ENCODE data around the gene BICC1.

The BICC1 gene

DNA sequence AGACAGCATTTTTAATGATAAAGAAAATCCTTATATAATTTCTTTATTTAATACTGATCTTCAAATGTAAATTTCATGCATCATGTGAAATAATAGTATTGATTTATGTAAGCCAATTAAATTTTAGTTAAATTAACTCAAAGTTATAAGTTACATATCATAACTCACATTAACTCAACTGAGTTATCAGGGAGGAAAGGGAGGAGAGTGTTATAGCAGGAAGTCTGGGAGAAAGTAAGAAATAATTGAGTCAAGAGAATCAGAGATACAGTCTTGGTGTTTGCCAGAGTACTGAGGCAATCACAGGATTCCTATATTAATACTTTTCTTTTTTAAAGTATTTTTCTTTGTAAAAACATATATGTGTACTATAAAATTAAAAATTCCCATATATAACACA lies 4.0 kb downstream of the BICC1 start:
- Histone ChIP-seq H2AFZ (ENCODE audit: low read length) (no peak overlapping the region), H3K4ac (ENCODE audit: low read length) (no peak overlapping the region), H2BK5ac (ENCODE audit: low read length) (no peak overlapping the region), H3K4me1 (ENCODE audit: control insufficient read depth in 2 of 2, insufficient read depth in 1 of 2, low read depth in 1 of 2, low read length in 2 of 2) (peaks cover 8 to 10% of the 10 kb centered on the region in 2 donors), H3K9me3 (replicated peaks in 1 of 2; ENCODE audit: control insufficient read depth in 2 of 2, insufficient read depth in 1 of 2, low read depth in 1 of 2, low read length in 2 of 2) (no peaks in the 10 kb centered on the region), H3K36me3 (replicated peaks in 1 of 2; ENCODE audit: control insufficient read depth in 2 of 2, insufficient read depth in 2 of 2, low read length in 2 of 2) (no peaks in the 10 kb centered on the region), H2BK15ac (ENCODE audit: low read length) (no peak overlapping the region), H3K4me3 (ENCODE audit: low read length in 2 of 2) (no peak overlapping the region), H3K79me1 (ENCODE audit: low read depth, low read length) (no peaks in the 10 kb centered on the region), H2BK120ac (ENCODE audit: low read depth, low read length) (no peak overlapping the region), H3K9ac (ENCODE audit: low read depth, low read length, poor library complexity) (no peak overlapping the region), H4K8ac (ENCODE audit: low read depth, low read length) (no peak overlapping the region), H2BK12ac (ENCODE audit: low read length) (no peak overlapping the region), H3K18ac (ENCODE audit: low read length) (no peak overlapping the region), H2AK5ac (ENCODE audit: low read depth, low read length) (no peak overlapping the region), H3K27me3 (ENCODE audit: control insufficient read depth in 3 of 3, insufficient read depth in 3 of 3, low read depth in 1 of 3, low read length in 3 of 3) (peaks cover 0 to 34% (median 18%) of the 10 kb centered on the region in 3 experiments), H3K4me2 (ENCODE audit: insufficient read depth, low read length, poor library complexity, severe bottlenecking) (no peak overlapping the region), H3K14ac (ENCODE audit: low read length) (no peak overlapping the region), H3K27ac (replicated peaks; ENCODE audit: low read length) (no peak overlapping the region), H4K91ac (ENCODE audit: low read depth, low read length, poor library complexity) (no peak overlapping the region), H3K23ac (ENCODE audit: low read depth, low read length, poor library complexity) (no peak overlapping the region)
- DNase-seq (ENCODE audit: low spot score), result no peak

DNA sequence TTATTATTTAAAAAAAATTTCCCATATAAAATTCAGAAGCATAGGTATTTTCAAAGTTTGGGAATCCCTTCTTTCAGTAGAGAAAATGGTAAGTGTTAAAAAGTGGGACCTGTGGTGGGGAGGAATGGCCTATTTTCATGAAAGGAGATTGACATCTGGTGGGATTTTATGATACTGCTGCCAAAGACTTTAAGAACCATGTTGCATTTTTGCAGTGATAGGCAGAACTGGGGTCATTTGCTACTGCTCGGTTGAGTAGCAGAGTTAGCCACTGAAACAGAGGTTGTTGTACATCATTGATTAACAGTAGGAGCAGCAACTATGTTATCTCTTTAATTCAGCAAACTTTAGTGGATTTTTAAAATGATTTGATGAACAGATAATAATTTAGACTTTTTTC lies 4.4 kb downstream of the BICC1 start:
- Histone ChIP-seq H4K91ac (ENCODE audit: low read depth, low read length, poor library complexity) (no peak overlapping the region), H3K18ac (ENCODE audit: low read length) (no peak overlapping the region), H3K27me3 (ENCODE audit: control insufficient read depth in 3 of 3, insufficient read depth in 3 of 3, low read depth in 1 of 3, low read length in 3 of 3) (peaks cover 0 to 30% (median 16%) of the 10 kb centered on the region in 3 experiments), H3K36me3 (replicated peaks in 1 of 2; ENCODE audit: control insufficient read depth in 2 of 2, insufficient read depth in 2 of 2, low read length in 2 of 2) (no peaks in the 10 kb centered on the region), H2AFZ (ENCODE audit: low read length) (no peak overlapping the region), H4K8ac (ENCODE audit: low read depth, low read length) (no peak overlapping the region), H3K14ac (ENCODE audit: low read length) (no peak overlapping the region), H2AK5ac (ENCODE audit: low read depth, low read length) (no peak overlapping the region), H3K23ac (ENCODE audit: low read depth, low read length, poor library complexity) (no peak overlapping the region), H2BK120ac (ENCODE audit: low read depth, low read length) (no peak overlapping the region), H2BK15ac (ENCODE audit: low read length) (no peak overlapping the region), H3K27ac (replicated peaks; ENCODE audit: low read length) (no peak overlapping the region), H3K4me1 (ENCODE audit: control insufficient read depth in 2 of 2, insufficient read depth in 1 of 2, low read depth in 1 of 2, low read length in 2 of 2) (peaks cover 7 to 10% of the 10 kb centered on the region in 2 donors), H3K9ac (ENCODE audit: low read depth, low read length, poor library complexity) (no peak overlapping the region), H3K4me2 (ENCODE audit: insufficient read depth, low read length, poor library complexity, severe bottlenecking) (no peak overlapping the region), H2BK12ac (ENCODE audit: low read length) (no peak overlapping the region), H3K79me1 (ENCODE audit: low read depth, low read length) (no peaks in the 10 kb centered on the region), H3K4me3 (ENCODE audit: low read length in 2 of 2) (no peak overlapping the region), H3K4ac (ENCODE audit: low read length) (no peak overlapping the region), H3K9me3 (replicated peaks in 1 of 2; ENCODE audit: control insufficient read depth in 2 of 2, insufficient read depth in 1 of 2, low read depth in 1 of 2, low read length in 2 of 2) (no peaks in the 10 kb centered on the region), H2BK5ac (ENCODE audit: low read length) (no peak overlapping the region)
- DNase-seq (ENCODE audit: low spot score), result no peak
- WGBS, 2 donors (ENCODE audit: extremely low coverage in 2 of 2, insufficient read length in 2 of 2, insufficient replicate concordance in 1 of 2), result no CpG with 5 or more reads among the region's 1 CpG

DNA sequence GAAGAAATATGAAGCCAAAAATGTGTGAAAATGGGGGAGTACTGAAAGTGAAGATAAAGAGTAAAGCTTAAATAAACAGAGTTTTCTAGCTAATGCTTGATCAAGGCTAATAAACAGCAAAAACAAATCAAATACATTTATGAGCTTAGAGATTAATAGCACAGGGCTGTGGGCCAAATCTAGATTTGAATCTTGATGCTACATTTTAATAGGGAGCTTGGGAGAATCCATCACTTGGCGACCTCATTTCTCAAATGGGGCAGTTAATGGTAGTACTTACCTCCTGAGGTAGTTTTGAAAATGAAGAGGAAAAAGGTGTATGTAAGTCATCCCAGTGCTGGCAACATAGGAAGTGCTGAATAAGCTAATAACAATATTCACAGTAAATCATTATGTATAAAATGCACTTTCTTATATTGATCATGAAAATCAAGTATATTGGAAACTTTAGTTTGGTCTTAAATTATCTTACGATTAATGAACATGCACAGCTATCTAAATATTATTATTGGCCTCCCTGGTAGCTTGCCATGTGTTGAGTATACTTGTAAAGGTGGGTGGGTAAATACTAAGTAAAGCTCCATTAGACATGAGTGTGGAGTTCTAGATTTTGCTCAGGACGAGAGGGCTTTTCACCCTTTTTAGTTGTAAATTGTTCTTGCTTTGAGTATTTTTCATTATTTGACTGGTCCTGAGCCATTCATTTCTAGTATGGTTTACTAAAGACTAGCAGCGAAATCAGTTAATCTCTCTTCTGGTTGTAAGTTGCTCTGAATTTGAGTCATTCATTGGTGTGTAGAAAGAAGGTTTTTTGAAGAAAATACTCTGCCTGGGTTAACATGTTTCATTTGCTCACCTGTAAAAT lies 5.1 kb downstream of the BICC1 start:
- no peaks in the 10 kb centered on the region for H3K9me3 ChIP-seq (replicated peaks in 1 of 2; ENCODE audit: control insufficient read depth in 2 of 2, insufficient read depth in 1 of 2, low read depth in 1 of 2, low read length in 2 of 2)
- H3K27ac ChIP-seq (replicated peaks; ENCODE audit: low read length), result no peak overlapping the region
- H3K79me1 ChIP-seq (ENCODE audit: low read depth, low read length), result no peaks in the 10 kb centered on the region
- DNase-seq (ENCODE audit: low spot score), result no peak
- H3K14ac ChIP-seq (ENCODE audit: low read length), result no peak overlapping the region
- H2AK5ac ChIP-seq (ENCODE audit: low read depth, low read length), result no peak overlapping the region
- no peak overlapping the region for H3K4ac ChIP-seq (ENCODE audit: low read length)
- no CpG with 5 or more reads among the region's 4 CpGs for WGBS, 2 donors (ENCODE audit: extremely low coverage in 2 of 2, insufficient read length in 2 of 2, insufficient replicate concordance in 1 of 2)
- no peak overlapping the region for H3K23ac ChIP-seq (ENCODE audit: low read depth, low read length, poor library complexity)
- H2BK120ac ChIP-seq (ENCODE audit: low read depth, low read length), result no peak overlapping the region
- no peaks in the 10 kb centered on the region for H3K36me3 ChIP-seq (replicated peaks in 1 of 2; ENCODE audit: control insufficient read depth in 2 of 2, insufficient read depth in 2 of 2, low read length in 2 of 2)
- H3K4me2 ChIP-seq (ENCODE audit: insufficient read depth, low read length, poor library complexity, severe bottlenecking), result no peak overlapping the region
- H4K8ac ChIP-seq (ENCODE audit: low read depth, low read length), result no peak overlapping the region
- no peak overlapping the region for H2BK15ac ChIP-seq (ENCODE audit: low read length)
- H3K4me3 ChIP-seq (ENCODE audit: low read length in 2 of 2), result no peak overlapping the region
- H3K27me3 ChIP-seq (ENCODE audit: control insufficient read depth in 3 of 3, insufficient read depth in 3 of 3, low read depth in 1 of 3, low read length in 3 of 3), result peaks cover 0 to 26% (median 11%) of the 10 kb centered on the region in 3 experiments
- no peak overlapping the region for H4K91ac ChIP-seq (ENCODE audit: low read depth, low read length, poor library complexity)
- H3K9ac ChIP-seq (ENCODE audit: low read depth, low read length, poor library complexity), result no peak overlapping the region
- H2BK5ac ChIP-seq (ENCODE audit: low read length), result no peak overlapping the region
- no peak overlapping the region for H2BK12ac ChIP-seq (ENCODE audit: low read length)
- no peak overlapping the region for H2AFZ ChIP-seq (ENCODE audit: low read length)
- H3K18ac ChIP-seq (ENCODE audit: low read length), result no peak overlapping the region
- peaks cover 3 to 6% of the 10 kb centered on the region in 2 donors for H3K4me1 ChIP-seq (ENCODE audit: control insufficient read depth in 2 of 2, insufficient read depth in 1 of 2, low read depth in 1 of 2, low read length in 2 of 2)

DNA sequence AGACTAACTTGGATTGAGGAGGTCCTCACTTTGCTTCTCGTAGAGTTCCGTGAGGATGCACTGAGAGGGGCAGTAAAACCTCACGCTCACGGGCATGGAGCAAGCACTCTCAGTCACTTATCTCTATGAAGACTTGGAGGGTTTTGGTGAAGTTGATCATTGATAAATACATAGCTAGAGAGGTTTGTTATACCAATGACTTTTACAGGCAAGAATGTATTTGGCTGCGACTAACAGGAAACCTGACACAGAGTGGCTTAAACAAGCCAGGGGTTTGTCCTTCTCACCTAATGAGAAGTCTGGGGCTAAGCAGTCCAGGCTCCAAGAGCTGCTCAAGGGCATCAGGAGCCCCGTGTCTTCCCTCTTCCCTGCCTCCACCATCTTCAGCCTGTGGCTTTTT lies 6.1 kb downstream of the BICC1 start:
- WGBS, 2 donors (ENCODE audit: extremely low coverage in 2 of 2, insufficient read length in 2 of 2, insufficient replicate concordance in 1 of 2), result no CpG with 5 or more reads among the region's 6 CpGs
- no peak overlapping the region for H3K4me2 ChIP-seq (ENCODE audit: insufficient read depth, low read length, poor library complexity, severe bottlenecking)
- no peak overlapping the region for H2BK5ac ChIP-seq (ENCODE audit: low read length)
- no peak overlapping the region for H2BK120ac ChIP-seq (ENCODE audit: low read depth, low read length)
- H3K23ac ChIP-seq (ENCODE audit: low read depth, low read length, poor library complexity), result no peak overlapping the region
- H4K8ac ChIP-seq (ENCODE audit: low read depth, low read length), result no peak overlapping the region
- DNase-seq (ENCODE audit: low spot score), result no peak
- no peak overlapping the region for H2AFZ ChIP-seq (ENCODE audit: low read length)
- no peak overlapping the region for H3K9ac ChIP-seq (ENCODE audit: low read depth, low read length, poor library complexity)
- no peak overlapping the region for H3K27ac ChIP-seq (replicated peaks; ENCODE audit: low read length)
- no peak overlapping the region for H2BK12ac ChIP-seq (ENCODE audit: low read length)
- no peaks in the 10 kb centered on the region for H3K79me1 ChIP-seq (ENCODE audit: low read depth, low read length)
- peaks cover 0 to 1% of the 10 kb centered on the region in 2 donors for H3K4me1 ChIP-seq (ENCODE audit: control insufficient read depth in 2 of 2, insufficient read depth in 1 of 2, low read depth in 1 of 2, low read length in 2 of 2)
- H3K36me3 ChIP-seq (replicated peaks in 1 of 2; ENCODE audit: control insufficient read depth in 2 of 2, insufficient read depth in 2 of 2, low read length in 2 of 2), result no peaks in the 10 kb centered on the region
- no peak overlapping the region for H4K91ac ChIP-seq (ENCODE audit: low read depth, low read length, poor library complexity)
- no peak overlapping the region for H3K4ac ChIP-seq (ENCODE audit: low read length)
- no peak overlapping the region for H3K4me3 ChIP-seq (ENCODE audit: low read length in 2 of 2)
- no peaks in the 10 kb centered on the region for H3K9me3 ChIP-seq (replicated peaks in 1 of 2; ENCODE audit: control insufficient read depth in 2 of 2, insufficient read depth in 1 of 2, low read depth in 1 of 2, low read length in 2 of 2)
- no peak overlapping the region for H3K14ac ChIP-seq (ENCODE audit: low read length)
- H2BK15ac ChIP-seq (ENCODE audit: low read length), result no peak overlapping the region
- H3K18ac ChIP-seq (ENCODE audit: low read length), result no peak overlapping the region
- no peak overlapping the region for H2AK5ac ChIP-seq (ENCODE audit: low read depth, low read length)
- H3K27me3 ChIP-seq (ENCODE audit: control insufficient read depth in 3 of 3, insufficient read depth in 3 of 3, low read depth in 1 of 3, low read length in 3 of 3), result peaks cover 0 to 21% (median 6%) of the 10 kb centered on the region in 3 experiments
